Activated naive CD4-positive, alpha-beta T cell treated with anti-CD3 and anti-CD28 coated beads, Interleukin-2, amount 50 U/mL, for 24 hours (primary cell): ENCODE results near the gene PDPR.
"Not testable (repeated sequence)": the region's sequence is repeated elsewhere in the genome, so short reads cannot be mapped to it uniquely, and the experiment has no call there.

Experiments
- H3K27ac Mint-ChIP-seq: one replicate; pipeline ENCODE4 v1.8.0; 2021; ENCODE audit warnings: mild to moderate bottlenecking, mixed read lengths
- H3K27me3 Mint-ChIP-seq: one replicate; pipeline ENCODE4 v1.8.0; 2021; ENCODE audit warnings: mixed read lengths
- H3K36me3 Mint-ChIP-seq: one replicate; pipeline ENCODE4 v1.8.0; 2021; ENCODE audit warnings: mixed read lengths
- H3K4me1 Mint-ChIP-seq: one replicate; pipeline ENCODE4 v1.8.0; 2021; ENCODE audit warnings: mixed read lengths
- H3K4me3 Mint-ChIP-seq: one replicate; pipeline ENCODE4 v1.8.0; 2021; ENCODE audit warnings: mild to moderate bottlenecking, mixed read lengths
- H3K9me3 Mint-ChIP-seq: one replicate; pipeline ENCODE4 v1.8.0; 2021; ENCODE audit warnings: mixed read lengths

PDPR gene

GRCh38 chr16:70174387-70174932, 60.3 kb downstream of the PDPR start:
- not testable (repeated sequence) for H3K27me3 Mint-ChIP-seq, H3K4me1 Mint-ChIP-seq, H3K36me3 Mint-ChIP-seq, H3K9me3 Mint-ChIP-seq, H3K4me3 Mint-ChIP-seq, H3K27ac Mint-ChIP-seq

GRCh38 chr16:70187858-70188607, 73.9 kb downstream of the PDPR start:
- not testable (repeated sequence) for H3K4me3 Mint-ChIP-seq

GRCh38 chr16:70188608-70188915, 74.4 kb downstream of the PDPR start:
- not testable (repeated sequence) for H3K4me1 Mint-ChIP-seq, H3K9me3 Mint-ChIP-seq, H3K36me3 Mint-ChIP-seq, H3K27me3 Mint-ChIP-seq, H3K27ac Mint-ChIP-seq, H3K4me3 Mint-ChIP-seq

More at GRCh38 chr16:70187858-70188607, 73.9 kb downstream of the PDPR start:
- not testable (repeated sequence) for H3K27ac Mint-ChIP-seq, H3K9me3 Mint-ChIP-seq, H3K4me1 Mint-ChIP-seq, H3K27me3 Mint-ChIP-seq, H3K36me3 Mint-ChIP-seq

GRCh38 chr16:70190574-70190973, 76.4 kb downstream of the PDPR start:
- not testable (repeated sequence) for H3K9me3 Mint-ChIP-seq, H3K4me1 Mint-ChIP-seq, H3K27ac Mint-ChIP-seq, H3K4me3 Mint-ChIP-seq, H3K27me3 Mint-ChIP-seq, H3K36me3 Mint-ChIP-seq

GRCh38 chr16:70196683-70197300, 82.7 kb downstream of the PDPR start:
- H3K9me3 Mint-ChIP-seq, H3K27ac Mint-ChIP-seq, H3K4me3 Mint-ChIP-seq, H3K4me1 Mint-ChIP-seq, H3K36me3 Mint-ChIP-seq, H3K27me3 Mint-ChIP-seq: not testable (repeated sequence)

GRCh38 chr16:70197611-70198010, 83.5 kb downstream of the PDPR start:
- H3K4me3 Mint-ChIP-seq, H3K9me3 Mint-ChIP-seq, H3K27ac Mint-ChIP-seq, H3K4me1 Mint-ChIP-seq, H3K27me3 Mint-ChIP-seq, H3K36me3 Mint-ChIP-seq: not testable (repeated sequence)

- not testable (repeated sequence) for H3K4me1 Mint-ChIP-seq, H3K36me3 Mint-ChIP-seq, H3K9me3 Mint-ChIP-seq, H3K27me3 Mint-ChIP-seq, H3K4me3 Mint-ChIP-seq, H3K27ac Mint-ChIP-seq
These were observed 84.1 kb downstream of the PDPR start for GRCh38 chr16:70198230-70198629.

- H3K36me3 Mint-ChIP-seq, H3K27ac Mint-ChIP-seq, H3K4me1 Mint-ChIP-seq, H3K27me3 Mint-ChIP-seq, H3K9me3 Mint-ChIP-seq, H3K4me3 Mint-ChIP-seq: not testable (repeated sequence)
These were observed 84.5 kb downstream of the PDPR start for GRCh38 chr16:70198666-70199065.

GRCh38 chr16:70199170-70199569, 85.0 kb downstream of the PDPR start:
- not testable (repeated sequence) for H3K9me3 Mint-ChIP-seq, H3K36me3 Mint-ChIP-seq, H3K27ac Mint-ChIP-seq, H3K4me1 Mint-ChIP-seq, H3K27me3 Mint-ChIP-seq, H3K4me3 Mint-ChIP-seq

GRCh38 chr16:70200063-70200462, 85.9 kb downstream of the PDPR start:
- H3K27ac Mint-ChIP-seq, H3K36me3 Mint-ChIP-seq, H3K27me3 Mint-ChIP-seq, H3K9me3 Mint-ChIP-seq, H3K4me1 Mint-ChIP-seq, H3K4me3 Mint-ChIP-seq: not testable (repeated sequence)

- not testable (repeated sequence) for H3K9me3 Mint-ChIP-seq, H3K4me3 Mint-ChIP-seq, H3K27ac Mint-ChIP-seq, H3K36me3 Mint-ChIP-seq, H3K4me1 Mint-ChIP-seq, H3K27me3 Mint-ChIP-seq
These were observed 89.4 kb downstream of the PDPR start for GRCh38 chr16:70203508-70203907.

GRCh38 chr16:70204010-70204409, 89.9 kb downstream of the PDPR start:
- not testable (repeated sequence) for H3K9me3 Mint-ChIP-seq, H3K27me3 Mint-ChIP-seq, H3K4me3 Mint-ChIP-seq, H3K36me3 Mint-ChIP-seq, H3K4me1 Mint-ChIP-seq, H3K27ac Mint-ChIP-seq

- not testable (repeated sequence) for H3K4me3 Mint-ChIP-seq, H3K4me1 Mint-ChIP-seq, H3K27me3 Mint-ChIP-seq, H3K9me3 Mint-ChIP-seq, H3K27ac Mint-ChIP-seq
- peaks cover 11% of the 10 kb centered on the region for H3K36me3 Mint-ChIP-seq
These were observed 90.7 kb downstream of the PDPR start for GRCh38 chr16:70204668-70205405.

- H3K27me3 Mint-ChIP-seq, H3K4me3 Mint-ChIP-seq, H3K4me1 Mint-ChIP-seq, H3K9me3 Mint-ChIP-seq, H3K27ac Mint-ChIP-seq: not testable (repeated sequence)
- H3K36me3 Mint-ChIP-seq = peaks cover 12% of the 10 kb centered on the region
These were observed 92.2 kb downstream of the PDPR start for GRCh38 chr16:70206382-70206781.
